ENCODE data around the gene NPPA.

NPPA gene

GRCh38 chr1:11799896-11800295 lies 47.7 kb downstream of the NPPA start:
- no peak overlapping the region for H3K4me3 ChIP-seq (IDR thresholded peaks at IDR 0.05; ENCODE audit: insufficient read depth, low read depth, low read length)
- H3K4me2 ChIP-seq, result no peak overlapping the region
- no peak overlapping the region for H3K27ac ChIP-seq
- no peak overlapping the region for H3K9ac ChIP-seq
- H3K79me2 ChIP-seq (ENCODE audit: insufficient read depth, low read depth), result no peaks in the 10 kb centered on the region
- no peak for TF ChIP-seq CTCF (conservative IDR thresholded peaks at IDR 0.05; ENCODE audit: low read depth, low read length)
- H3K4me1 ChIP-seq (ENCODE audit: low read depth, poor library complexity, severe bottlenecking), result peaks cover 14% of the 10 kb centered on the region
- H3K27me3 ChIP-seq (ENCODE audit: insufficient read depth, low read depth), result no peaks in the 10 kb centered on the region
- no peaks in the 10 kb centered on the region for H4K20me1 ChIP-seq (ENCODE audit: insufficient read depth)
- H3K36me3 ChIP-seq (ENCODE audit: insufficient read depth), result no peaks in the 10 kb centered on the region
- no peak overlapping the region for H2AFZ ChIP-seq (ENCODE audit: low read depth)

- no peak for TF ChIP-seq CTCF (conservative IDR thresholded peaks at IDR 0.05; ENCODE audit: low read depth, low read length)
- Histone ChIP-seq H3K9ac (no peak overlapping the region), H3K27me3 (ENCODE audit: insufficient read depth, low read depth) (no peaks in the 10 kb centered on the region), H2AFZ (ENCODE audit: low read depth) (no peak overlapping the region), H3K4me2 (no peak overlapping the region), H3K27ac (no peak overlapping the region), H3K4me3 (IDR thresholded peaks at IDR 0.05; ENCODE audit: insufficient read depth, low read depth, low read length) (no peak overlapping the region), H3K36me3 (ENCODE audit: insufficient read depth) (no peaks in the 10 kb centered on the region), H3K79me2 (ENCODE audit: insufficient read depth, low read depth) (no peaks in the 10 kb centered on the region), H3K4me1 (ENCODE audit: low read depth, poor library complexity, severe bottlenecking) (peaks cover 6% of the 10 kb centered on the region), H4K20me1 (ENCODE audit: insufficient read depth) (no peaks in the 10 kb centered on the region)
Measured at GRCh38 chr1:11799099-11799498, 48.5 kb downstream of the NPPA start.

- no peaks in the 10 kb centered on the region for H3K4me1 ChIP-seq (ENCODE audit: low read depth, poor library complexity, severe bottlenecking)
- no peak overlapping the region for H3K4me2 ChIP-seq
- no peak for TF ChIP-seq CTCF (conservative IDR thresholded peaks at IDR 0.05; ENCODE audit: low read depth, low read length)
- no peak overlapping the region for H3K27ac ChIP-seq
- no peaks in the 10 kb centered on the region for H3K79me2 ChIP-seq (ENCODE audit: insufficient read depth, low read depth)
- H2AFZ ChIP-seq (ENCODE audit: low read depth), result no peak overlapping the region
- H3K27me3 ChIP-seq (ENCODE audit: insufficient read depth, low read depth), result no peaks in the 10 kb centered on the region
- no peaks in the 10 kb centered on the region for H3K36me3 ChIP-seq (ENCODE audit: insufficient read depth)
- H4K20me1 ChIP-seq (ENCODE audit: insufficient read depth), result no peaks in the 10 kb centered on the region
- no peak overlapping the region for H3K9ac ChIP-seq
- H3K4me3 ChIP-seq (IDR thresholded peaks at IDR 0.05; ENCODE audit: insufficient read depth, low read depth, low read length), result no peak overlapping the region
Measured at GRCh38 chr1:11797525-11798216, 49.9 kb downstream of the NPPA start.

- Histone ChIP-seq H3K27me3 (ENCODE audit: insufficient read depth, low read depth) (no peaks in the 10 kb centered on the region), H3K9ac (no peak overlapping the region), H3K79me2 (ENCODE audit: insufficient read depth, low read depth) (no peaks in the 10 kb centered on the region), H3K36me3 (ENCODE audit: insufficient read depth) (no peaks in the 10 kb centered on the region), H3K4me3 (IDR thresholded peaks at IDR 0.05; ENCODE audit: insufficient read depth, low read depth, low read length) (no peak overlapping the region), H3K4me2 (no peak overlapping the region), H3K4me1 (ENCODE audit: low read depth, poor library complexity, severe bottlenecking) (no peaks in the 10 kb centered on the region), H3K27ac (no peak overlapping the region), H4K20me1 (ENCODE audit: insufficient read depth) (no peaks in the 10 kb centered on the region), H2AFZ (ENCODE audit: low read depth) (no peak overlapping the region)
- TF ChIP-seq CTCF (conservative IDR thresholded peaks at IDR 0.05; ENCODE audit: low read depth, low read length), result no peak
Measured at GRCh38 chr1:11796036-11796828, 51.4 kb downstream of the NPPA start.

Data from KMS-11 (cell line).